ENCODE results near the gene BCAR3.
"Not testable (repeated sequence)": the region's sequence is repeated elsewhere in the genome, so short reads cannot be mapped to it uniquely, and the experiment has no call there.

BCAR3 gene

GRCh38 chr1:93595266-93595665 lies 86.4 kb downstream of the BCAR3 start:
- H3K9ac ChIP-seq (ENCODE audit: low read depth, low read length), result no peak overlapping the region
- no peaks in the 10 kb centered on the region for H3K36me3 ChIP-seq (ENCODE audit: control insufficient read depth, insufficient read depth, low read length)
- H3K4me1 ChIP-seq (ENCODE audit: control insufficient read depth, insufficient read depth, low read length), result peaks cover 8% of the 10 kb centered on the region
- no peaks in the 10 kb centered on the region for H3K9me3 ChIP-seq (ENCODE audit: control insufficient read depth, insufficient read depth, low read length)
- no peaks in the 10 kb centered on the region for H3K27me3 ChIP-seq (ENCODE audit: control insufficient read depth, insufficient read depth, low read length)
- H3K4me3 ChIP-seq (ENCODE audit: low read depth, low read length), result no peak overlapping the region

GRCh38 chr1:93594603-93594880 lies 87.1 kb downstream of the BCAR3 start:
- no peak overlapping the region for H3K9ac ChIP-seq (ENCODE audit: low read depth, low read length)

GRCh38 chr1:93593854-93594602 lies 87.6 kb downstream of the BCAR3 start:
- H3K36me3 ChIP-seq (ENCODE audit: control insufficient read depth, insufficient read depth, low read length), result peaks cover under 1% of the 10 kb centered on the region
- peaks cover 8% of the 10 kb centered on the region for H3K4me1 ChIP-seq (ENCODE audit: control insufficient read depth, insufficient read depth, low read length)
- H3K9ac ChIP-seq (ENCODE audit: low read depth, low read length), result no peak overlapping the region
- no peaks in the 10 kb centered on the region for H3K27me3 ChIP-seq (ENCODE audit: control insufficient read depth, insufficient read depth, low read length)
- H3K9me3 ChIP-seq (ENCODE audit: control insufficient read depth, insufficient read depth, low read length), result no peaks in the 10 kb centered on the region
- no peak overlapping the region for H3K4me3 ChIP-seq (ENCODE audit: low read depth, low read length)

More at GRCh38 chr1:93594603-93594880, 87.1 kb downstream of the BCAR3 start:
- H3K9me3 ChIP-seq (ENCODE audit: control insufficient read depth, insufficient read depth, low read length), result no peaks in the 10 kb centered on the region
- no peaks in the 10 kb centered on the region for H3K27me3 ChIP-seq (ENCODE audit: control insufficient read depth, insufficient read depth, low read length)
- peaks cover 8% of the 10 kb centered on the region for H3K4me1 ChIP-seq (ENCODE audit: control insufficient read depth, insufficient read depth, low read length)
- no peak overlapping the region for H3K4me3 ChIP-seq (ENCODE audit: low read depth, low read length)
- no peaks in the 10 kb centered on the region for H3K36me3 ChIP-seq (ENCODE audit: control insufficient read depth, insufficient read depth, low read length)

- no peaks in the 10 kb centered on the region for H3K27me3 ChIP-seq (ENCODE audit: control insufficient read depth, insufficient read depth, low read length)
- H3K4me3 ChIP-seq (ENCODE audit: low read depth, low read length), result no peak overlapping the region
- H3K4me1 ChIP-seq (ENCODE audit: control insufficient read depth, insufficient read depth, low read length), result peaks cover 8% of the 10 kb centered on the region
- no peaks in the 10 kb centered on the region for H3K9me3 ChIP-seq (ENCODE audit: control insufficient read depth, insufficient read depth, low read length)
- H3K36me3 ChIP-seq (ENCODE audit: control insufficient read depth, insufficient read depth, low read length), result peaks cover 8% of the 10 kb centered on the region
- H3K9ac ChIP-seq (ENCODE audit: low read depth, low read length), result no peak overlapping the region
These were observed 89.1 kb downstream of the BCAR3 start for GRCh38 chr1:93592551-93592949.

GRCh38 chr1:93591676-93592550 lies 89.7 kb downstream of the BCAR3 start:
- peaks cover 8% of the 10 kb centered on the region for H3K4me1 ChIP-seq (ENCODE audit: control insufficient read depth, insufficient read depth, low read length)
- peaks cover 8% of the 10 kb centered on the region for H3K36me3 ChIP-seq (ENCODE audit: control insufficient read depth, insufficient read depth, low read length)
- H3K9ac ChIP-seq (ENCODE audit: low read depth, low read length), result no peak overlapping the region
- no peaks in the 10 kb centered on the region for H3K9me3 ChIP-seq (ENCODE audit: control insufficient read depth, insufficient read depth, low read length)
- no peak overlapping the region for H3K4me3 ChIP-seq (ENCODE audit: low read depth, low read length)
- H3K27me3 ChIP-seq (ENCODE audit: control insufficient read depth, insufficient read depth, low read length), result no peaks in the 10 kb centered on the region

- not testable (repeated sequence) for H3K4me1 ChIP-seq (ENCODE audit: control insufficient read depth, insufficient read depth, low read length); H3K9me3 ChIP-seq (ENCODE audit: control insufficient read depth, insufficient read depth, low read length); H3K36me3 ChIP-seq (ENCODE audit: control insufficient read depth, insufficient read depth, low read length); H3K9ac ChIP-seq (ENCODE audit: low read depth, low read length); H3K27me3 ChIP-seq (ENCODE audit: control insufficient read depth, insufficient read depth, low read length); H3K4me3 ChIP-seq (ENCODE audit: low read depth, low read length)
These were observed 90.4 kb downstream of the BCAR3 start for GRCh38 chr1:93591291-93591675.

- H3K4me3 ChIP-seq (ENCODE audit: low read depth, low read length), result no peak overlapping the region
- H3K4me1 ChIP-seq (ENCODE audit: control insufficient read depth, insufficient read depth, low read length), result peaks cover 5% of the 10 kb centered on the region
- H3K36me3 ChIP-seq (ENCODE audit: control insufficient read depth, insufficient read depth, low read length), result peaks cover 9% of the 10 kb centered on the region
- H3K9ac ChIP-seq (ENCODE audit: low read depth, low read length), result no peak overlapping the region
- no peaks in the 10 kb centered on the region for H3K27me3 ChIP-seq (ENCODE audit: control insufficient read depth, insufficient read depth, low read length)
- H3K9me3 ChIP-seq (ENCODE audit: control insufficient read depth, insufficient read depth, low read length), result no peaks in the 10 kb centered on the region
These were observed 92.7 kb downstream of the BCAR3 start for GRCh38 chr1:93588955-93589354.

- Histone ChIP-seq H3K36me3 (ENCODE audit: control insufficient read depth, insufficient read depth, low read length) (peaks cover 9% of the 10 kb centered on the region), H3K4me3 (ENCODE audit: low read depth, low read length) (no peak overlapping the region), H3K27me3 (ENCODE audit: control insufficient read depth, insufficient read depth, low read length) (no peaks in the 10 kb centered on the region), H3K4me1 (ENCODE audit: control insufficient read depth, insufficient read depth, low read length) (no peaks in the 10 kb centered on the region), H3K9me3 (ENCODE audit: control insufficient read depth, insufficient read depth, low read length) (no peaks in the 10 kb centered on the region), H3K9ac (ENCODE audit: low read depth, low read length) (no peak overlapping the region)
These were observed 93.4 kb downstream of the BCAR3 start for GRCh38 chr1:93588206-93588605.

- H3K9me3 ChIP-seq (ENCODE audit: control insufficient read depth, insufficient read depth, low read length), result no peaks in the 10 kb centered on the region
- no peak overlapping the region for H3K4me3 ChIP-seq (ENCODE audit: low read depth, low read length)
- H3K27me3 ChIP-seq (ENCODE audit: control insufficient read depth, insufficient read depth, low read length), result no peaks in the 10 kb centered on the region
- H3K9ac ChIP-seq (ENCODE audit: low read depth, low read length), result no peak overlapping the region
- H3K4me1 ChIP-seq (ENCODE audit: control insufficient read depth, insufficient read depth, low read length), result no peaks in the 10 kb centered on the region
- H3K36me3 ChIP-seq (ENCODE audit: control insufficient read depth, insufficient read depth, low read length), result peaks cover 13% of the 10 kb centered on the region
These were observed 94.3 kb downstream of the BCAR3 start for GRCh38 chr1:93587354-93587753.

- Histone ChIP-seq H3K4me1 (ENCODE audit: control insufficient read depth, insufficient read depth, low read length) (no peaks in the 10 kb centered on the region), H3K9ac (ENCODE audit: low read depth, low read length) (no peak overlapping the region)
These were observed 96.3 kb downstream of the BCAR3 start for GRCh38 chr1:93585059-93585966.

GRCh38 chr1:93584261-93585003 lies 97.2 kb downstream of the BCAR3 start:
- no peaks in the 10 kb centered on the region for H3K4me1 ChIP-seq (ENCODE audit: control insufficient read depth, insufficient read depth, low read length)
- no peaks in the 10 kb centered on the region for H3K9me3 ChIP-seq (ENCODE audit: control insufficient read depth, insufficient read depth, low read length)
- H3K27me3 ChIP-seq (ENCODE audit: control insufficient read depth, insufficient read depth, low read length), result no peaks in the 10 kb centered on the region
- peaks cover 14% of the 10 kb centered on the region for H3K36me3 ChIP-seq (ENCODE audit: control insufficient read depth, insufficient read depth, low read length)
- no peak overlapping the region for H3K4me3 ChIP-seq (ENCODE audit: low read depth, low read length)
- H3K9ac ChIP-seq (ENCODE audit: low read depth, low read length), result no peak overlapping the region

More at GRCh38 chr1:93585059-93585966, 96.3 kb downstream of the BCAR3 start:
- H3K36me3 ChIP-seq (ENCODE audit: control insufficient read depth, insufficient read depth, low read length), result peaks cover 14% of the 10 kb centered on the region
- H3K9me3 ChIP-seq (ENCODE audit: control insufficient read depth, insufficient read depth, low read length), result no peaks in the 10 kb centered on the region
- no peak overlapping the region for H3K4me3 ChIP-seq (ENCODE audit: low read depth, low read length)
- no peaks in the 10 kb centered on the region for H3K27me3 ChIP-seq (ENCODE audit: control insufficient read depth, insufficient read depth, low read length)

Data from iPS-15b (cell line).